Duodenal mucosa (tissue), 2 donors: ENCODE data around the gene HRC.
"Not testable (repeated sequence)": the region's sequence is repeated elsewhere in the genome, so short reads cannot be mapped to it uniquely, and the experiment has no call there.

Experiments
- H3K27ac ChIP-seq: one replicate; pipeline ENCODE4 v1.7.0; 2013; ENCODE audit warnings: low read depth, low read length
- H3K27me3 ChIP-seq, 2 donors: one replicate each; pipeline ENCODE4 v1.7.0; 2013; ENCODE audit warnings: low read length in 2 of 2, control low read depth in 1 of 2; ENCODE audit not compliant: insufficient read depth in 2 of 2, control insufficient read depth in 1 of 2
- H3K36me3 ChIP-seq, 2 donors: one replicate each; pipeline ENCODE4 v1.7.0; 2013; ENCODE audit warnings: low read length in 2 of 2, control low read depth in 1 of 2; ENCODE audit not compliant: insufficient read depth in 2 of 2, control insufficient read depth in 1 of 2
- H3K4me1 ChIP-seq, 2 donors: one replicate each; pipeline ENCODE4 v1.7.0; 2013; ENCODE audit warnings: low read length in 2 of 2, control low read depth in 1 of 2; ENCODE audit not compliant: insufficient read depth in 2 of 2, control insufficient read depth in 1 of 2
- H3K4me3 ChIP-seq, 2 donors: one replicate each; pipeline ENCODE4 v1.7.0; 2013; ENCODE audit warnings: low read length in 2 of 2, low read depth in 1 of 2
- H3K9ac ChIP-seq, 2 donors: one replicate each; pipeline ENCODE4 v1.7.0; 2013; ENCODE audit warnings: low read length in 2 of 2, low read depth in 1 of 2
- H3K9me3 ChIP-seq, 2 donors: one replicate each; pipeline ENCODE4 v1.7.0; 2013; ENCODE audit warnings: low read length in 2 of 2, control low read depth in 1 of 2; ENCODE audit not compliant: control insufficient read depth in 1 of 2

The HRC gene

DNA sequence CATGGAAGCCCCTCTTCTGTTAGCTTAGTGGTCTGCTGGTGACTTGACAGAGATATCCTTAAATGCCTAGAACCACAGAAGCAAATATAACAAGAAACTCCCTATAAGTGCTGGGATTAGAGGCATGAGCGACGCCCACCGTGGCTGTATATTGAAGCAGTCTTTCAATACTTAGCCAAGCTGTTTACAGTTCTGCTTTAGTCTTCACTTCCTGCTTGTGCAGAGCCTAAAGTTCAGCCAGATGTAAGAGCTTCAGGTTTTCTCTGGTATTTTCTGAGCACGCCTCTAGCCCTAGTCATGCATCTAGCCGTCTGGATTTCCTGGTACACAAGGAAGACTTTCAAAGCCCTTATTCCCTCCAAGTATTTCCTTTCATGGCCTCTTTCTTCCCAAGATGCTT, 30.9 kb upstream of the HRC start:
- Histone ChIP-seq H3K9ac (no peak overlapping the region), H3K4me3 (no peak overlapping the region), H3K4me1 (no peaks in the 10 kb centered on the region), H3K27ac (no peak overlapping the region), H3K9me3 (no peaks in the 10 kb centered on the region), H3K27me3 (no peaks in the 10 kb centered on the region), H3K36me3 (peaks cover 33 to 66% of the 10 kb centered on the region in 2 donors)

DNA sequence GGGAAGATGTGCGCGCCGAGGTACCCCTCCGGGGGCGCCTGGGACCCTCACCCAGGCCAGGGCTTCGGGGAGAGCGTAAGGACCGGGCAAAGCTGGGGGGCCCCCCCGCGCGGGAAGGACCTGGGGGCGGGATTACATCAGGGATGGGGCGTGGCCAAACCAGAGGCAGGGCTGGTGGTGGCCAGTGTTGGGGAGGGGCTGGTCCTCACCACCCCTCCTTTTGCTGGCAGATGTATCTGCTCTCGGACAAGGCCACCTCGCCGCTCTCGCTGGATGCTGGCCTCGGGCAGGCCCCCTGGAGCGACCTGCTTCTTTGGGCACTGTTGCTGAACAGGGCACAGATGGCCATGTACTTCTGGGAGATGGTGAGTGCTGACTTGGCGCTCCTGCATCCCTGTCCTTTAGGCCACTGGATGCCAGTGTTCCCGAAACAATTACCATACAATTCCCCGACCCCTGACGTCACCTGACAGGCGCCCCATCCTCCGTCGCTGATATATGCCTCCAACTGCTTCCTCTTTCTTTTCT, 27.7 kb upstream of the HRC start:
- H3K27ac ChIP-seq, result no peak overlapping the region
- H3K9me3 ChIP-seq, result no peaks in the 10 kb centered on the region
- H3K27me3 ChIP-seq, result no peaks in the 10 kb centered on the region
- no peak overlapping the region for H3K9ac ChIP-seq
- no peaks in the 10 kb centered on the region for H3K4me1 ChIP-seq
- no peak overlapping the region for H3K4me3 ChIP-seq
- H3K36me3 ChIP-seq, result peaks cover 9 to 48% of the 10 kb centered on the region in 2 donors

DNA sequence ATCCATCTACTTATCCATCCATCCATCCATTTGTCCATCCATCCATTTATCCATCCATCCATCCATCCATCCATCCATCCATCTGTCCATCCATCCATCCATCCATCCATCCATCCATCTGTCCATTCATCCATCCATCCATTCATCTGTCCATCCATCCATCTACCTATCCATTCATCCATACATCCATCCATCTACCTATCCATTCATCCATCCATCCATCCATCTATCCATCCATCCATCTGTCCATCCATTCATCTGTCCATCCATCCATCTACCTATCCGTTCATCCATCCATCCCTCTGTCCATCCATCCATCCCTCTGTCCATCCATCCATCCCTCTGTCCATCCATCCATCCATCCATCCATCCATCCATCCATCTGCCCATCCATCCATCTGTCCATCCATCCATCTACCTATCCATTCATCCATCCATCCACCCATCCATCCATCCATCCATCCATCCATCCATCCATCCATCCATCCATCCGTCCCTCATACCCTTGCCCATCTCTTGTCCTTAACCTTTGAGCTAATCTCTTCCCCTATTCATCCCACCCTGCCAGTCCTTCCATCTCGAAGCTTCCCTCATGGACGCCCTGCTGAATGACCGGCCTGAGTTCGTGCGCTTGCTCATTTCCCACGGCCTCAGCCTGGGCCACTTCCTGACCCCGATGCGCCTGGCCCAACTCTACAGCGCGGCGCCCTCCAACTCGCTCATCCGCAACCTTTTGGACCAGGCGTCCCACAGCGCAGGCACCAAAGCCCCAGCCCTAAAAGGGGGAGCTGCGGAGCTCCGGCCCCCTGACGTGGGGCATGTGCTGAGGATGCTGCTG, 27.0 kb upstream of the HRC start:
- peaks cover 9 to 42% of the 10 kb centered on the region in 2 donors for H3K36me3 ChIP-seq
- not testable (repeated sequence) for H3K4me1 ChIP-seq, H3K27me3 ChIP-seq, H3K9ac ChIP-seq, H3K4me3 ChIP-seq, H3K9me3 ChIP-seq, H3K27ac ChIP-seq

DNA sequence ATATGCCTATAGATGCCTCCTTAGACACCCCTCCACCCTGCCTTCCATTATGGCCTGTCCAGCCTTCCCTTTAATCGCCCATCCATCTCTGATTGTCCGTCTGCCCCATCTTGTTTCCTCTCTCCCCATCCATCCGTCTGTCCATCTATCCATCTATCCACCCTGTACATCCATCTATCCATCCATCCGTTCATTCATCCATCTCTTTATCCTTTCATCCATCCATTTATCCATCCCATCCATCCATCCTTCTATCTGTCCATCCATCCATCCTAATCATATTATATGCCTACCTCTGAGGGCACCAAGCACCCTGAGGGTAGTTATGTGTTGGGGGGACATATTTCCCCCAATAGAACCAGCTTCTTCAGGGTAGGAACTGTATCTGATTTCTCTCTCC, 25.5 kb upstream of the HRC start:
- Histone ChIP-seq H3K4me1 (no peaks in the 10 kb centered on the region), H3K36me3 (peaks cover 4 to 42% of the 10 kb centered on the region in 2 donors), H3K4me3 (no peak overlapping the region), H3K9ac (no peak overlapping the region), H3K27ac (no peak overlapping the region), H3K27me3 (no peaks in the 10 kb centered on the region), H3K9me3 (no peaks in the 10 kb centered on the region)

DNA sequence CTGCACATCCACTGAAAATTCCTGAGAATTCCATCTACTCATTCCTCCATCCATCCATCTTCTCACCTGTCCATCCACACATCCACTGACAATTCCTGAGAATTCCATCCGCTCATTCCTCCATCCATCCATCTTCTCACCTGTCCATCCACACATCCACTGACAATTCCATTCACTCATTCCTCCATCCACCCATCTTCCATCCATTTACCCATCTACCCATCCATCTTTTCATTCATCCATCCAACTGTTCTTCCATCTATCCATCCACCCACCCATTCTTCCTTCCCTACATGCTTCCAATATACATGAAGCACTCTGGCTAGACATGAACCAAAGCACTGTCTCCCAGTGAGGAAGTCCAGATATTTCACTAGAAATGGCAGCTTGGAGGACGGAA, 18.0 kb upstream of the HRC start:
- no peak overlapping the region for H3K4me3 ChIP-seq
- peaks cover 7 to 9% of the 10 kb centered on the region in 2 donors for H3K4me1 ChIP-seq
- H3K27ac ChIP-seq, result no peak overlapping the region
- H3K9ac ChIP-seq, result no peak overlapping the region
- H3K9me3 ChIP-seq, result no peaks in the 10 kb centered on the region
- peaks cover 9 to 52% of the 10 kb centered on the region in 2 donors for H3K36me3 ChIP-seq
- no peaks in the 10 kb centered on the region for H3K27me3 ChIP-seq

DNA sequence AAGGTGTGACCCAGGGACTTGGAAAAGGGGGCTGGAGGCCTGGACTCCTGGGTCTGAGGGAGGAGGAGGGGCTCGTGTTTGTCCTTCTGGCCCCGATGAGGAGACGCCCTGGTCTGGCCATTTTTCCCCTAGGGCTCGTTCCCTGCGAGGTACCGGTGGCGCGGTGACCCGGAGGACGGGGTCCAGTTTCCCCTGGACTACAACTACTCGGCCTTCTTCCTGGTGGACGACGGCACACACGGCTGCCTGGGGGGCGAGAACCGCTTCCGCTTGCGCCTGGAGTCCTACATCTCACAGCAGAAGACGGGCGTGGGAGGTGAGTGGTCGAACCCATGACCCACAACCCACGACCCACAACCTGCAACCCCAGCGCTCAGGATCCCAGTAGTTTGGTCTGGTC, 13.2 kb upstream of the HRC start:
- Histone ChIP-seq H3K9me3 (no peaks in the 10 kb centered on the region), H3K9ac (no peak overlapping the region), H3K27me3 (no peaks in the 10 kb centered on the region), H3K27ac (no peak overlapping the region), H3K4me3 (no peak overlapping the region), H3K36me3 (peaks cover 6 to 40% of the 10 kb centered on the region in 2 donors), H3K4me1 (peaks cover 14 to 17% of the 10 kb centered on the region in 2 donors)

DNA sequence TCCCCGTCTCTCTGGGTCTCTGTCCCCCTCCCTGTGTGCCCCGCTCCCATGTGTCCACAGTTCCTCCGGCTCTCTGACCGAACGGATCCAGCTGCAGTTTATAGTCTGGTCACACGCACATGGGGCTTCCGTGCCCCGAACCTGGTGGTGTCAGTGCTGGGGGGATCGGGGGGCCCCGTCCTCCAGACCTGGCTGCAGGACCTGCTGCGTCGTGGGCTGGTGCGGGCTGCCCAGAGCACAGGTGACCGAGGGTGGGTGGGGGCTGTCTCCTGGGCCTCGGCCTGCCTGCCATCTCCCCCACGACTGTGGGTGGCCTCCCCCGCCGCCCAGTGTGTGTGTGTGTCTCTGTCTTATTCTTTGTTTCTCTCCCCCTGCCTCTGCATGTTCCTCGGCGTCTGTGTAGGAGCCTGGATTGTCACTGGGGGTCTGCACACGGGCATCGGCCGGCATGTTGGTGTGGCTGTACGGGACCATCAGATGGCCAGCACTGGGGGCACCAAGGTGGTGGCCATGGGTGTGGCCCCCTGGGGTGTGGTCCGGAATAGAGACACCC, 12.7 kb upstream of the HRC start:
- no peak overlapping the region for H3K9ac ChIP-seq
- H3K9me3 ChIP-seq, result no peaks in the 10 kb centered on the region
- H3K4me3 ChIP-seq, result no peak overlapping the region
- peaks cover 14 to 17% of the 10 kb centered on the region in 2 donors for H3K4me1 ChIP-seq
- no peaks in the 10 kb centered on the region for H3K27me3 ChIP-seq
- H3K27ac ChIP-seq, result no peak overlapping the region
- peaks cover 4 to 35% of the 10 kb centered on the region in 2 donors for H3K36me3 ChIP-seq

DNA sequence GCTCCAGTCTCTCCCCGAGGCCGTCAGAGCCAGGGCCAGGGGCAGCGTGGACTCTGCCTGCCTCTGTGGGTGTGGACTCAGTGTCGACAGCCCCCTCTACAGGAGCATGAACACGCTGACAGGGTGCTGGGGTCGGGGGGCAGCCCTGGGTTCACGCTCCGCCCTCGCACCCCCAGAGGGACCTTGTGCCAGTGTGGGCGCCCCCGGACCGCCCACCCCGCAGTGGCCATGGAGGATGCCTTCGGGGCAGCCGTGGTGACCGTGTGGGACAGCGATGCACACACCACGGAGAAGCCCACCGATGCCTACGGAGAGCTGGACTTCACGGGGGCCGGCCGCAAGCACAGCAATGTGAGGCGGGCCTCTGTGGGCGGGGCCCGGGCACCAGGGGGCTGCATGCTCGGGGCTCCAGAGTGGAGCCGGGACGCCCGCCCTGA, 10.7 kb upstream of the HRC start:
- no peaks in the 10 kb centered on the region for H3K9me3 ChIP-seq
- peaks cover 16 to 21% of the 10 kb centered on the region in 2 donors for H3K4me1 ChIP-seq
- no peak overlapping the region for H3K27ac ChIP-seq
- H3K27me3 ChIP-seq, result no peaks in the 10 kb centered on the region
- H3K9ac ChIP-seq, result no peak overlapping the region
- H3K36me3 ChIP-seq, result peaks cover 0 to 14% of the 10 kb centered on the region in 2 donors
- H3K4me3 ChIP-seq, result no peak overlapping the region

DNA sequence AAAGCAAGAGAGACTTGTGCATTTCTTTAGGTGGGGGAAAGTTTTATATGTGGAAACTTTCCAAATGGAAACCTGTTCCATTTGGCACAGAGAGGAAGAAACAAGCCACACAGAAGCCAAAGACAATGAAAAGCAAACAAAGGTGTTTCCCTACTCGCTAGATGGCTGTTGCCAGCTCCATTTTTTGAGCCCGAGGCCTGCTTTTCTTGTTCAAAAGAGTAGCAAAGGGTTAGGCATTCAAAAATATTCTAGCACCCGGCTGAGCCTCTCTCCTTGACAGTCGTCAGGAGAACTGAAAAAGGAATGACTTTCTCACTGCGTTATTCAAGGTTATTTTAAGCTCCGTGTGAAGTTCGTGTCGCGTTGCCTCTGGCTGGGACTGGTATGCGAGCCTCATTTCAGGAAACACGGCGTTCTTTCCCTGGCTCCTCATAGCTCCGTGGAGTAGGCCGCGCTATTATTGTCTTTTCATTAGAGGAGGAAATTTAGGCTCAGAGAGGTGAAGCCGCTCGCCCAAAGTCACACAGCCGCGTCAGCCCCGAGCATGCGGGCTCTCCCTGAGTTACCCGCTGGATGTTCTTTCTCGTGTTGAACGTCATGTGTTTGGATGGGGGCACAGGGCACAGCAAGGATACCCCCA, 10.0 kb upstream of the HRC start:
- Histone ChIP-seq H3K9ac (no peak overlapping the region), H3K27ac (no peak overlapping the region), H3K4me3 (no peak overlapping the region), H3K9me3 (no peaks in the 10 kb centered on the region), H3K36me3 (peaks cover 0 to 11% of the 10 kb centered on the region in 2 donors), H3K27me3 (no peaks in the 10 kb centered on the region), H3K4me1 (peaks cover 19 to 23% of the 10 kb centered on the region in 2 donors)

DNA sequence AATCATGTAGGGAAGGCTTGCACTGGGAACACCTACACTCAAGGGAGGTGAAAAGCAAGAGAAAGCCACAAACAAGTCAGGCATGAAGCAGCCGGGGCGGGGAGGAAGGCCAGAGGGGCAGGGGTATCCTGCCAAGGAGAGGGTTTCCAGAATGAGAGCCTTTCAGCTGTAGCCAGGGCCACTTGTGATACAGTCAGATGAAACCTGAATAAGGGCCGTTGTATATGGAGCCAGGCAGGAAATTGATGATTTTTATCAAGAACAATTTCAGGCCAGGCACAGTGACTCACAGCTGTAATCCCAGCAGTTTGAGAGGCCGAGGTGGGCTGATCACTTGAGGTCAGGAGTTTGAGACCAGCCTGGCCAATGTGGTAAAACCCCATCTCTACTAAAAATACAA, 6.8 kb upstream of the HRC start:
- Histone ChIP-seq H3K27me3 (no peaks in the 10 kb centered on the region), H3K27ac (no peak overlapping the region), H3K4me1 (peaks cover 28 to 33% of the 10 kb centered on the region in 2 donors)

More for the DNA sequence above, 6.8 kb upstream of the HRC start:
- Histone ChIP-seq H3K4me3 (no peak overlapping the region), H3K9ac (no peak overlapping the region), H3K36me3 (no peaks in the 10 kb centered on the region), H3K9me3 (no peaks in the 10 kb centered on the region)
